GM23338 (cell line): ENCODE measurements around the gene PTPRN2. TPM values are rescaled to one million over a fixed set of nuclear protein-coding genes. Genes with fewer than 3 reads are reported as not detected.

ENCODE experiments used
- ATAC-seq: fragments of 200-7000 bp; cut with Tn5 transposase; 3 replicates; pipeline ENCODE4 v1.9.1; 2020
- DNase-seq: peaks from one replicate; pipeline ENCODE4 v3.0.0-alpha.2; 2015; ENCODE audit warnings: low spot score
- H2AFZ ChIP-seq: fragments of 200-600 bp; sonication (generic); 2 replicates; pipeline ENCODE4 v1.8.0; 2016; ENCODE audit warnings: antibody characterized with exemption, mild to moderate bottlenecking, moderate library complexity
- H3F3A ChIP-seq: fragments of 200-600 bp; sonication (generic); replicated peaks from 2 replicates; pipeline ENCODE4 v1.8.0; 2017; ENCODE audit warnings: antibody characterized with exemption, mixed run types, low read depth
- H3K27ac ChIP-seq: fragments of 200-600 bp; sonication (generic); 2 replicates; pipeline ENCODE4 v1.6.1; 2016; ENCODE audit warnings: low read depth
- H3K27me3 ChIP-seq: fragments of 200-600 bp; sonication (generic); 2 replicates; pipeline ENCODE4 v1.8.0; 2016; ENCODE audit warnings: mild to moderate bottlenecking, mixed run types, moderate library complexity; ENCODE audit not compliant: insufficient read depth
- H3K36me3 ChIP-seq: fragments of 200-600 bp; sonication (generic); 2 replicates; pipeline ENCODE4 v1.8.0; 2016; ENCODE audit warnings: mild to moderate bottlenecking; ENCODE audit not compliant: insufficient read depth
- H3K4me1 ChIP-seq: fragments of 200-600 bp; sonication (generic); 2 replicates; pipeline ENCODE4 v1.8.0; 2016; ENCODE audit warnings: mild to moderate bottlenecking, moderate library complexity; ENCODE audit not compliant: insufficient read depth
- H3K4me2 ChIP-seq: fragments of 200-600 bp; sonication (generic); 2 replicates; pipeline ENCODE4 v1.7.1; 2017; ENCODE audit warnings: mixed run types
- H3K4me3 ChIP-seq: fragments of 200-600 bp; sonication (generic); 2 replicates; pipeline ENCODE4 v1.6.1; 2016; ENCODE audit warnings: mixed run types
- H3K79me2 ChIP-seq: fragments of 200-600 bp; sonication (generic); replicated peaks from 2 replicates; pipeline ENCODE4 v1.8.0; 2017; ENCODE audit warnings: mild to moderate bottlenecking; ENCODE audit not compliant: insufficient read depth
- H3K9me2 ChIP-seq: fragments of 200-600 bp; sonication (generic); 2 replicates; pipeline ENCODE4 v1.8.0; 2017; ENCODE audit not compliant: insufficient read depth
- H4K20me1 ChIP-seq: fragments of 200-600 bp; sonication (generic); replicated peaks from 2 replicates; pipeline ENCODE4 v1.8.0; 2017; ENCODE audit warnings: mild to moderate bottlenecking; ENCODE audit not compliant: insufficient read depth
- H3K27ac Mint-ChIP-seq: 2 replicates; pipeline ENCODE4 v1.8.0; 2020; ENCODE audit warnings: inconsistent platforms, mild to moderate bottlenecking, moderate library complexity, mixed read lengths
- H3K27me3 Mint-ChIP-seq: 3 replicates; pipeline ENCODE4 v1.8.0; 2022; ENCODE audit warnings: low read depth, mild to moderate bottlenecking, moderate library complexity, mixed read lengths, inconsistent platforms; ENCODE audit not compliant: insufficient read depth, poor library complexity
- H3K36me3 Mint-ChIP-seq: 3 replicates; pipeline ENCODE4 v1.8.0; 2021; ENCODE audit warnings: low read depth, mild to moderate bottlenecking, inconsistent platforms, moderate library complexity, mixed read lengths
- H3K4me1 Mint-ChIP-seq: 3 replicates; pipeline ENCODE4 v1.8.0; 2020; ENCODE audit warnings: mild to moderate bottlenecking, inconsistent platforms, mixed read lengths
- H3K4me3 Mint-ChIP-seq: 3 replicates; pipeline ENCODE4 v1.8.0; 2021; ENCODE audit warnings: moderate library complexity, mild to moderate bottlenecking, inconsistent platforms, mixed read lengths
- H3K9me3 Mint-ChIP-seq: 3 replicates; pipeline ENCODE4 v1.8.0; 2020; ENCODE audit warnings: moderate library complexity, mild to moderate bottlenecking, inconsistent platforms, mixed read lengths
- CREB1 ChIP-seq: fragments of 250-450 bp; sonication (Bioruptor Pico); IDR thresholded peaks from 2 replicates; pipeline ENCODE4 v1.5.0; 2020; ENCODE audit warnings: low read depth, mild to moderate bottlenecking, moderate library complexity
- ETS1 ChIP-seq: IDR thresholded peaks from 2 replicates; pipeline ENCODE4 v1.6.1; 2016; ENCODE audit warnings: antibody characterized with exemption
- EZH2 ChIP-seq: fragments of 200-600 bp; sonication (generic); IDR thresholded peaks from one replicate; pipeline ENCODE4 v1.8.0; 2017; ENCODE audit warnings: antibody characterized with exemption, mild to moderate bottlenecking, low read depth; ENCODE audit not compliant: unreplicated experiment
- EZH2phosphoT487 ChIP-seq: fragments of 200-600 bp; sonication (generic); IDR thresholded peaks from one replicate; pipeline ENCODE4 v1.8.1; 2018; ENCODE audit warnings: antibody characterized with exemption; ENCODE audit not compliant: unreplicated experiment
- JUNB ChIP-seq: IDR thresholded peaks from one replicate; pipeline ENCODE4 v1.6.1; 2016; ENCODE audit warnings: antibody characterized with exemption; ENCODE audit not compliant: unreplicated experiment
- NANOG ChIP-seq: IDR thresholded peaks from 2 replicates; pipeline ENCODE4 v1.6.1; 2016; ENCODE audit warnings: antibody characterized with exemption, borderline replicate concordance
- POLR2AphosphoS5 ChIP-seq: IDR thresholded peaks from 2 replicates; pipeline ENCODE4 v1.6.1; 2016; ENCODE audit warnings: antibody characterized with exemption, low read depth
- REST ChIP-seq: IDR thresholded peaks from one replicate; pipeline ENCODE4 v1.6.1; 2018; ENCODE audit warnings: antibody characterized with exemption; ENCODE audit not compliant: unreplicated experiment
- STAT1 ChIP-seq: IDR thresholded peaks from one replicate; pipeline ENCODE4 v1.6.1; 2016; ENCODE audit warnings: antibody characterized with exemption; ENCODE audit not compliant: unreplicated experiment
- ZNF114 ChIP-seq: fragments of 250-450 bp; sonication (Bioruptor Pico); IDR thresholded peaks from 2 replicates; pipeline ENCODE4 v1.5.0; 2020; ENCODE audit warnings: mild to moderate bottlenecking, moderate library complexity
- ZNF331 ChIP-seq: fragments of 250-450 bp; sonication (Bioruptor Pico); IDR thresholded peaks from 2 replicates; pipeline ENCODE4 v1.5.0; 2020; ENCODE audit warnings: low read depth, mild to moderate bottlenecking, moderate library complexity
- ZNF462 ChIP-seq: fragments of 250-450 bp; sonication (Bioruptor Pico); IDR thresholded peaks from 2 replicates; pipeline ENCODE4 v1.5.0; 2020; ENCODE audit warnings: mild to moderate bottlenecking, moderate library complexity
- polyA plus RNA-seq: library from polyadenylated mRNA; unstranded; fragments of >200 nt; fragmentation: Nextera tagmentation; extraction: Ambion mirVana; gene quantifications from 2 replicates; pipeline ENCODE4 v1.2.1, GENCODE V29; 2016
- total RNA-seq: library from RNA; depleted of rRNA; stranded (reverse); fragments of >200 nt; shearing (Covaris generic); gene quantifications from 2 replicates; pipeline ENCODE4 v1.2.3, GENCODE V29; 2014
- TF ChIP-seq, protein P1 (sequence below), 2 experiments: fragments of 200-600 bp in 1 of 2; sonication (generic) in 1 of 2; conservative IDR thresholded peaks; 2 replicates each; pipeline versions ENCODE4 v1.5.1 to v1.6.1; 2016 to 2017; ENCODE audit warnings: antibody characterized with exemption in 2 of 2, low read depth in 2 of 2, mild to moderate bottlenecking in 2 of 2, moderate library complexity in 1 of 2

The PTPRN2 gene
- total and polyA plus RNA-seq, 2 experiments from 2014 or later = 0.87 to 4.0 TPM

- TF ChIP-seq NANOG = no peak
- TF ChIP-seq EZH2 = no peak
- no peak for TF ChIP-seq ZNF331 (CRISPR knock-in tag)
- TF ChIP-seq POLR2AphosphoS5 = no peak
- TF ChIP-seq, protein P1, sequence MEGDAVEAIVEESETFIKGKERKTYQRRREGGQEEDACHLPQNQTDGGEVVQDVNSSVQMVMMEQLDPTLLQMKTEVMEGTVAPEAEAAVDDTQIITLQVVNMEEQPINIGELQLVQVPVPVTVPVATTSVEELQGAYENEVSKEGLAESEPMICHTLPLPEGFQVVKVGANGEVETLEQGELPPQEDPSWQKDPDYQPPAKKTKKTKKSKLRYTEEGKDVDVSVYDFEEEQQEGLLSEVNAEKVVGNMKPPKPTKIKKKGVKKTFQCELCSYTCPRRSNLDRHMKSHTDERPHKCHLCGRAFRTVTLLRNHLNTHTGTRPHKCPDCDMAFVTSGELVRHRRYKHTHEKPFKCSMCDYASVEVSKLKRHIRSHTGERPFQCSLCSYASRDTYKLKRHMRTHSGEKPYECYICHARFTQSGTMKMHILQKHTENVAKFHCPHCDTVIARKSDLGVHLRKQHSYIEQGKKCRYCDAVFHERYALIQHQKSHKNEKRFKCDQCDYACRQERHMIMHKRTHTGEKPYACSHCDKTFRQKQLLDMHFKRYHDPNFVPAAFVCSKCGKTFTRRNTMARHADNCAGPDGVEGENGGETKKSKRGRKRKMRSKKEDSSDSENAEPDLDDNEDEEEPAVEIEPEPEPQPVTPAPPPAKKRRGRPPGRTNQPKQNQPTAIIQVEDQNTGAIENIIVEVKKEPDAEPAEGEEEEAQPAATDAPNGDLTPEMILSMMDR (conservative IDR thresholded peaks at IDR 0.05; ENCODE audit: low read depth in 2 of 2) = no peak
- no peak for TF ChIP-seq REST
- TF ChIP-seq STAT1 = no peak
- no peak for TF ChIP-seq ZNF114 (CRISPR knock-in tag)
- TF ChIP-seq CREB1 = no peak
- no peak for TF ChIP-seq ETS1
- TF ChIP-seq EZH2phosphoT487 = no peak
- TF ChIP-seq JUNB = no peak
- TF ChIP-seq ZNF462 = no peak
- H3F3A ChIP-seq = no peaks in the 10 kb centered on the region
- H3K27me3 Mint-ChIP-seq = peaks cover 5% of the 10 kb centered on the region
- H3K27me3 ChIP-seq = no peaks in the 10 kb centered on the region
- no peak overlapping the region for H3K4me3 Mint-ChIP-seq
- no peak overlapping the region for H3K4me3 ChIP-seq
- H4K20me1 ChIP-seq = no peaks in the 10 kb centered on the region
- no peak overlapping the region for H3K27ac Mint-ChIP-seq
- peaks cover 16% of the 10 kb centered on the region for H3K4me1 ChIP-seq
- H3K79me2 ChIP-seq = no peaks in the 10 kb centered on the region
- ATAC-seq = no peak
- no peak for DNase-seq
- H3K36me3 Mint-ChIP-seq = peaks cover 7% of the 10 kb centered on the region
- H3K9me3 Mint-ChIP-seq = peaks cover 78% of the 10 kb centered on the region
- H2AFZ ChIP-seq = no peak overlapping the region
- H3K4me2 ChIP-seq = 0 out of 2 replicates have a peak overlapping the region, but pooled peaks have one; percentile 26
- peaks cover 4% of the 10 kb centered on the region for H3K4me1 Mint-ChIP-seq
- H3K27ac ChIP-seq = no peak overlapping the region
- H3K36me3 ChIP-seq = no peaks in the 10 kb centered on the region
- no peaks in the 10 kb centered on the region for H3K9me2 ChIP-seq
Observed at GRCh38 chr7:158550886-158551452, 36.7 kb downstream of the PTPRN2 start.
